Right hindlimb (tissue), 1 donor: ENCODE measurements around the gene ZNF660.

Experiments
- DNase-seq: peaks from one replicate; pipeline ENCODE4 v3.0.0-alpha.2; 2018

Gene ZNF660

DNA sequence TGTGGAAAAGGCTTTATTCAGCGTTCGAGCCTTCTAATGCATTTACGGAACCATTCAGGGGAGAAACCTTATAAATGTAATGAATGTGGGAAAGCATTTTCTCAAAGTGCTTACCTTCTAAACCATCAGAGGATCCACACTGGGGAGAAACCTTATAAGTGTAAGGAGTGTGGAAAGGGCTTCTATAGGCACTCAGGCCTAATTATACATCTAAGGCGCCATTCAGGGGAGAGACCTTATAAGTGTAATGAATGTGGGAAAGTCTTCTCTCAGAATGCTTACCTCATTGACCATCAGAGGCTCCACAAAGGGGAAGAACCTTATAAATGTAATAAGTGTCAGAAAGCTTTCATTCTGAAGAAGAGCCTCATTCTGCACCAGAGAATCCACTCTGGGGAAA, 57.6 kb downstream of the ZNF660 start:
- no peak for DNase-seq

DNA sequence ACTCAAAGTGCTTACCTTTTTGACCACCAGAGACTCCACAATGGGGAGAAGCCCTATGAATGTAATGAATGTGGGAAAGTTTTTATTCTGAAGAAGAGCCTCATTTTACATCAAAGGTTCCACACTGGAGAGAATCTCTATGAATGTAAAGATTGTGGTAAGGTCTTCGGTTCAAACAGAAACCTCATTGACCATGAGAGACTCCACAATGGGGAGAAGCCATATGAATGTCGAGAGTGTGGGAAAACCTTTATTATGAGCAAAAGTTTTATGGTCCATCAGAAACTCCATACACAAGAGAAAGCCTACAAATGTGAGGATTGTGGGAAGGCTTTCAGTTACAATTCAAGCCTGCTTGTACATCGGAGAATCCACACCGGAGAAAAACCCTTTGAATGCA, 58.3 kb downstream of the ZNF660 start:
- DNase-seq: no peak

DNA sequence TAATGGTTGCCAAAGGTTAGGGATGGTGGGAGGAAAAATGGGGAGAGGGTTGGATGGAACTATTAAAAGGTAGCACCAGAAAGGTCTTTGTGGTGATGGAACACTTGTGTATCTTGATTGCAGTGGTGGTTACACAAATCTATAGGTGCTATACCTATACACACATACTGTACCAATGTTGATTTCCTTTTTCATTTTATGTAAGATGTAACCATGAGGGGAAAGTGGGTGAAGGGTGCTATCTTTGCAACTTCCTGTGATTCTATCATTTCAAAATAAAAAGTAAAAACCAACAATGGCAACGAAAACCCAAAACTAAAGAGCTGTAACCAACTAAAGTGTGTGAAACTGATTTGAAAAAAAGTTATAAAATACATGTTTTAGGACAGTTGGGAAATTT, 63.0 kb downstream of the ZNF660 start:
- no peak for DNase-seq

DNA sequence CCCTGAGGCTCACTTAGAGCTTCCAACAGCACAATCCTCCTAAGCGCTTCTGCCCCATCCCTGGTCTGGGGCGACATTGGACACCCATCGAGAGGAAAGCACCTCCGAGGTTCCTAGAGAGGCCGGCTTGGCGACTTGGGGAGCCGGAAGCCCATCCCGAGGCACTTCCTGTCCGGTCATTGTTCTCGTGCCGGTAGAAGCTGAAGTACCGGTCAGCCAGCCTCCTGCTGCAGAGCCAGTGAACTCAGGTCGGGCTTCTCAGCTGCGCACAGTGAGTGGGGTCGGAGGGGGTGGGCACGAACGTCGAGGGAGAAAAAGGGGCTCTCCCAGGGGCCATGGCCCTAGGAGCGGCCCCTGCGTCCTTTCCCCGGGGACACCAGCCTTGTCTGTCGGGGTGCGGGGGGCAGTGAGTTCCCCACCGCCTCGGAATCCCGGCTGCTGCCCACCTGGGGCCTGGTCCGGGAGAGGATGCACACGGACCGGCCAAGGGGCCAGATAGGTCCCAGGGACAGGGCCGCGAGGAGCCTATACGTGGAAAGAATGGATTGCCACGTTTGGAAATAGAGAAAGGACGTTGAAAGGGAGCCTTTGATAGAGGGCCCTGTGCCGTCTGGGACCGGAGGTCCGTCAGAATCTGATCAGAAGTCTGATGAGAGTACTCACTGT, 63.9 kb downstream of the ZNF660 start, which contains the start of gene ZNF35:
Gene ZNF35, plus strand, starts transcription at position 169 of the 666 bp plus-strand sequence. CDS start 2,336 bp downstream, outside the sequence.
- DNase-seq: peak; percentile 88
